NT2/D1 (cell line): ENCODE results near the gene KRR1.
"Not testable (repeated sequence)": the region's sequence is repeated elsewhere in the genome, so short reads cannot be mapped to it uniquely, and the experiment has no call there.

Source experiments
- DNase-seq: peaks from one replicate; pipeline ENCODE4 v3.0.0-alpha.2; 2011; ENCODE audit warnings: low read depth, low spot score
- H3K27me3 ChIP-seq: 2 replicates; pipeline ENCODE4 v1.6.0; 2011; ENCODE audit warnings: mild to moderate bottlenecking; ENCODE audit not compliant: insufficient read length, insufficient read depth
- H3K36me3 ChIP-seq: 2 replicates; pipeline ENCODE4 v1.6.1; 2011; ENCODE audit warnings: mild to moderate bottlenecking, low read length, mixed read lengths; ENCODE audit not compliant: insufficient read depth, insufficient read length
- H3K4me1 ChIP-seq: 2 replicates; pipeline ENCODE4 v1.5.1; 2011; ENCODE audit not compliant: insufficient read depth, insufficient read length
- H3K4me3 ChIP-seq: 2 replicates; pipeline ENCODE4 v1.5.1; 2011; ENCODE audit warnings: low read depth; ENCODE audit not compliant: insufficient read length
- H3K9ac ChIP-seq: 2 replicates; pipeline ENCODE4 v1.6.0; 2011; ENCODE audit warnings: low read depth; ENCODE audit not compliant: insufficient read length
- H3K9me3 ChIP-seq: 2 replicates; pipeline ENCODE4 v1.5.1; 2011; ENCODE audit warnings: mild to moderate bottlenecking, low read length; ENCODE audit not compliant: insufficient read depth
- SUZ12 ChIP-seq: IDR thresholded peaks from 2 replicates; pipeline ENCODE4 v1.6.1; 2011; ENCODE audit not compliant: insufficient read length, insufficient read depth; ENCODE audit errors: extremely low read depth
- YY1 ChIP-seq: IDR thresholded peaks from 2 replicates; pipeline ENCODE4 v1.6.1; 2011; ENCODE audit not compliant: insufficient read length, insufficient read depth
- ZNF274 ChIP-seq: IDR thresholded peaks from 2 replicates; pipeline ENCODE4 v1.6.1; 2011; ENCODE audit warnings: mild to moderate bottlenecking, low read depth, low read length

The KRR1 gene

GRCh38 chr12:75447691-75448393 lies 63.6 kb downstream of the KRR1 start:
- DNase-seq, result no peak
- no peaks in the 10 kb centered on the region for H3K27me3 ChIP-seq
- no peak overlapping the region for H3K9ac ChIP-seq
- 0 out of 2 replicates have a peak, but pooled peaks cover 5% of the 10 kb centered on the region for H3K9me3 ChIP-seq
- H3K4me3 ChIP-seq, result no peak overlapping the region
- H3K36me3 ChIP-seq, result no peaks in the 10 kb centered on the region
- H3K4me1 ChIP-seq, result no peaks in the 10 kb centered on the region
- TF ChIP-seq SUZ12 (no peak), ZNF274 (no peak), YY1 (no peak)

- Histone ChIP-seq H3K27me3 (no peaks in the 10 kb centered on the region), H3K9me3 (peaks cover 13% of the 10 kb centered on the region; the same call in 1 of the 2 replicates), H3K9ac (no peak overlapping the region), H3K4me3 (no peak overlapping the region), H3K4me1 (no peaks in the 10 kb centered on the region), H3K36me3 (no peaks in the 10 kb centered on the region)
- no peak for TF ChIP-seq SUZ12
- TF ChIP-seq YY1, result no peak
- TF ChIP-seq ZNF274, result no peak
- no peak for DNase-seq
Observed at GRCh38 chr12:75446857-75447256, 64.6 kb downstream of the KRR1 start.

- H3K4me3 ChIP-seq, DNase-seq, H3K27me3 ChIP-seq, H3K36me3 ChIP-seq, H3K9ac ChIP-seq, H3K4me1 ChIP-seq: not testable (repeated sequence)
- H3K9me3 ChIP-seq, result peaks cover 30% of the 10 kb centered on the region; the same call in 1 of the 2 replicates
Observed at GRCh38 chr12:75445137-75445507, 66.3 kb downstream of the KRR1 start.

GRCh38 chr12:75444429-75445136 lies 66.8 kb downstream of the KRR1 start:
- no peak for DNase-seq
- H3K9ac ChIP-seq, result no peak overlapping the region
- TF ChIP-seq ZNF274 (no peak), YY1 (no peak), SUZ12 (no peak)

GRCh38 chr12:75443709-75444108 lies 67.7 kb downstream of the KRR1 start:
- DNase-seq, result no peak
- Histone ChIP-seq H3K9ac (no peak overlapping the region), H3K4me3 (no peak overlapping the region), H3K27me3 (no peaks in the 10 kb centered on the region), H3K36me3 (no peaks in the 10 kb centered on the region), H3K4me1 (no peaks in the 10 kb centered on the region), H3K9me3 (peaks cover 34% of the 10 kb centered on the region; the same call in 1 of the 2 replicates)
- TF ChIP-seq ZNF274, result no peak
- no peak for TF ChIP-seq SUZ12
- TF ChIP-seq YY1, result no peak

More at GRCh38 chr12:75444429-75445136, 66.8 kb downstream of the KRR1 start:
- peaks cover 34% of the 10 kb centered on the region; the same call in 1 of the 2 replicates for H3K9me3 ChIP-seq
- no peaks in the 10 kb centered on the region for H3K4me1 ChIP-seq
- H3K36me3 ChIP-seq, result no peaks in the 10 kb centered on the region
- H3K4me3 ChIP-seq, result no peak overlapping the region
- no peaks in the 10 kb centered on the region for H3K27me3 ChIP-seq

GRCh38 chr12:75442454-75442853 lies 69.0 kb downstream of the KRR1 start:
- not testable (repeated sequence) for H3K27me3 ChIP-seq, H3K4me3 ChIP-seq, H3K36me3 ChIP-seq, DNase-seq, H3K4me1 ChIP-seq, H3K9ac ChIP-seq
- H3K9me3 ChIP-seq, result peaks cover 34% of the 10 kb centered on the region

GRCh38 chr12:75441687-75442449 lies 69.5 kb downstream of the KRR1 start:
- H3K4me1 ChIP-seq, H3K9ac ChIP-seq, H3K36me3 ChIP-seq, H3K27me3 ChIP-seq, DNase-seq, H3K4me3 ChIP-seq: not testable (repeated sequence)
- peaks cover 36% of the 10 kb centered on the region for H3K9me3 ChIP-seq
